Lower leg skin (tissue), 4 donors: Measurements from ENCODE around the gene SLC25A30. TPM values are rescaled to one million over a fixed set of nuclear protein-coding genes. Genes with fewer than 3 reads are reported as not detected.

Source experiments
- DNase-seq, 2 donors: peaks; one replicate each; pipeline ENCODE4 v3.0.0-alpha.2; 2019; ENCODE audit warnings: low spot score in 2 of 2
- H3K4me3 ChIP-seq: fragments of 200-600 bp; sonication (generic); 2 replicates; pipeline ENCODE4 v1.5.1; 2017; ENCODE audit warnings: mild to moderate bottlenecking, low read depth; ENCODE audit not compliant: poor library complexity, severe bottlenecking
- POLR2A ChIP-seq, 2 donors: fragments of 450-650 bp; IDR thresholded peaks; one replicate each; pipeline ENCODE4 v1.6.1; 2016 to 2017; ENCODE audit warnings: antibody characterized with exemption in 2 of 2, mild to moderate bottlenecking in 1 of 2, moderate library complexity in 1 of 2
- WGBS, 2 donors: methylation state at CpG; one replicate each; pipeline ENCODE4 v1.1.5; 2018; 5-methylcytosine and 5-hydroxymethylcytosine counted together
- intact Hi-C: fragments of 100-400 bp; cut with DNase I; formaldehyde crosslinking; loops from one replicate; pipeline ENCODE4 v1.15.0; 2023; ENCODE audit warnings: low total_unique reads
- total RNA-seq, 4 donors: library from RNA; depleted of rRNA; stranded (reverse); fragments of >200 nt; gene quantifications; one replicate each; pipeline ENCODE4 v1.1.0, GENCODE V29; 2016
- TF ChIP-seq, protein P1 (sequence below), 3 donors: fragments of 450-650 bp; IDR thresholded peaks; one replicate each; pipeline ENCODE4 v1.5.1; 2016; ENCODE audit warnings: antibody characterized with exemption in 3 of 3, mild to moderate bottlenecking in 3 of 3, moderate library complexity in 2 of 3

The SLC25A30 gene
- total RNA-seq, 4 donors from 2014 or later: 8.0 to 23.3 (median 20.4) TPM

DNA sequence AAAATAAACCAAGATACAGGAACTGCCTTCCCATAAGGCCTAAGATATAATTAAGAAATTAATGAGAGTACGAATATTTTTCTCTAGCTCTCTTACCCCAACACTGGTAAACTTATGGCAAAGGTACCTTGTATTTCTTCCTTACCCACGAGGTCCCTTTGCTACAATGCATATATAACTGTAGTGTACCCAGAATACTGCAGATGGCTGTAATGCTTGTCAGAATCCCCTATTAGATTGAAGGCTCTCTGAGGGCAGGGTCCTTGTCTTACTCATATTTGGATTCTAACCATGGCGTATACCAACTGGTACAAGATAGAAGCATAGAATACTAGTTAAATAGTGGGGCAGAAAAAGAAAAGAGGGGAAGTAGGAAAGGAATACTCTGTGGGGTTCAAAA is 15.1 kb downstream of the SLC25A30 start:
- no peak for DNase-seq
- TF ChIP-seq, protein P1, sequence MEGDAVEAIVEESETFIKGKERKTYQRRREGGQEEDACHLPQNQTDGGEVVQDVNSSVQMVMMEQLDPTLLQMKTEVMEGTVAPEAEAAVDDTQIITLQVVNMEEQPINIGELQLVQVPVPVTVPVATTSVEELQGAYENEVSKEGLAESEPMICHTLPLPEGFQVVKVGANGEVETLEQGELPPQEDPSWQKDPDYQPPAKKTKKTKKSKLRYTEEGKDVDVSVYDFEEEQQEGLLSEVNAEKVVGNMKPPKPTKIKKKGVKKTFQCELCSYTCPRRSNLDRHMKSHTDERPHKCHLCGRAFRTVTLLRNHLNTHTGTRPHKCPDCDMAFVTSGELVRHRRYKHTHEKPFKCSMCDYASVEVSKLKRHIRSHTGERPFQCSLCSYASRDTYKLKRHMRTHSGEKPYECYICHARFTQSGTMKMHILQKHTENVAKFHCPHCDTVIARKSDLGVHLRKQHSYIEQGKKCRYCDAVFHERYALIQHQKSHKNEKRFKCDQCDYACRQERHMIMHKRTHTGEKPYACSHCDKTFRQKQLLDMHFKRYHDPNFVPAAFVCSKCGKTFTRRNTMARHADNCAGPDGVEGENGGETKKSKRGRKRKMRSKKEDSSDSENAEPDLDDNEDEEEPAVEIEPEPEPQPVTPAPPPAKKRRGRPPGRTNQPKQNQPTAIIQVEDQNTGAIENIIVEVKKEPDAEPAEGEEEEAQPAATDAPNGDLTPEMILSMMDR (IDR thresholded peaks at IDR 0.05): no peak
- no peak for TF ChIP-seq POLR2A (IDR thresholded peaks at IDR 0.05)
- 95 to 96% methylated on average over 3 of the region's 3 CpGs for WGBS, 2 donors
- no peak overlapping the region for H3K4me3 ChIP-seq
- intact Hi-C loops: no loop called here

DNA sequence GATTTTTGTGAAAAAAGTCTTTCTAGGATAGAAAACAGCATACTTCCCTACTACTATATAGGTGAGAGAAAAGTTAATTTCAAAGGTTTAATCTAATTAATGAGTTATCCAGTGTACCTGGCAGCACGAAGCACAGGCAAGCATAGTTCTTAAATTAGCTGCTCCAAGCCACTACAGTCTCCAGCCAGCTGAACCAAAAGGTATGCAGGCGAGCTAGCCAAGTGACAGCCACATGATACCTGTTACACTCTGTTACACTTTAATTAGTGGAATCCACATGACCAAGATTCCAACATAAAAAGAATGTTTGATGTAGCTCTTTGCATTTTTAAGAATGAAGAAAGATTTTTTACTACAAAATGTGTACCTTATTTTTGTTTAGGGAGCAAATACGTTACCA is 15.5 kb downstream of the SLC25A30 start:
- TF ChIP-seq, protein P1 (IDR thresholded peaks at IDR 0.05): no peak
- TF ChIP-seq POLR2A (IDR thresholded peaks at IDR 0.05): no peak
- no peak overlapping the region for H3K4me3 ChIP-seq
- 82 to 85% methylated on average over 3 of the region's 3 CpGs for WGBS, 2 donors
- DNase-seq: no peak
- intact Hi-C loops: no loop called here

DNA sequence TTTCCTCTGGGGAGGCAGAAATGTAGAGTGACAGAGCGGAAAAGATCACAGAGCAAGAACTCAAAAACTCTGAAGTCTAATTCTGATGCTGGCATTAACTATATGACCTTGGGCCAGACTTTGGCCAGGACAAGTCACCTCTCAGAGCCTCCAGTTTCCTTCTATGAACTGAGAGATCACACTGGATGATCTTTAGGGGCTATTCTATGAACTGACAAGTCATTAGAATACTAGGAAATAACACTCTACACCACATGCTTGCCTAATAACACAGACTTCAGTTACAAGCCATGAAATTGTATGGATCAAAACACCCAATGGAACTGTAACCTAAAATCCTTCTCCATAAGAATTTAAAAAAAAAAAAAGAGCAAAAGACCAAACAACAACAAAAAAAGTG is 16.9 kb downstream of the SLC25A30 start:
- TF ChIP-seq, protein P1 (IDR thresholded peaks at IDR 0.05): no peak

DNA sequence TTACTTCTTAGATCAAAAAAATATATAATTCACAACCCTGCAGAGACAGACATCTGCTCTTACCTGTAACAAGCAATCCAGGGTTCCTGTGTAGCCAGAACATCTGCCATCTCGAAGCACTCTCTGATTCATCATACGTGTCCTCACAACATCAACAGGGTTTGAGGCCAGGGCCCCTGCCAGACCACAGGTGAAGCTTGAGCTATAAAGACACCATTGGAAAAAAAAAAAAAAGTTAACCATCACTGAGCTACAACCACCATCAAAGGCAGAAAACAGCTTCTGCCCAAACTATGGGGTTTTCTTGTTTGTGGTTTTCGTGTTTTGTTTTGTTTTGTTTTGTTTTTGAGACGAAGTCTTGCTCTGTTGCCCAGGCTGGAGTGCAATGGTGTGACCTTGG is 19.3 kb downstream of the SLC25A30 start:
- intact Hi-C loops: no loop called here
- H3K4me3 ChIP-seq: no peak overlapping the region
- no peak for DNase-seq
- TF ChIP-seq, protein P1 (IDR thresholded peaks at IDR 0.05): no peak
- TF ChIP-seq POLR2A (IDR thresholded peaks at IDR 0.05): no peak
- WGBS, 2 donors: 80 to 87% methylated on average over 4 of the region's 4 CpGs

More for the DNA sequence above, 16.9 kb downstream of the SLC25A30 start:
- 98 to 100% methylated on average over 1 of the region's 1 CpG for WGBS, 2 donors
- intact Hi-C loops: no loop called here
- H3K4me3 ChIP-seq: no peak overlapping the region
- DNase-seq: no peak

DNA sequence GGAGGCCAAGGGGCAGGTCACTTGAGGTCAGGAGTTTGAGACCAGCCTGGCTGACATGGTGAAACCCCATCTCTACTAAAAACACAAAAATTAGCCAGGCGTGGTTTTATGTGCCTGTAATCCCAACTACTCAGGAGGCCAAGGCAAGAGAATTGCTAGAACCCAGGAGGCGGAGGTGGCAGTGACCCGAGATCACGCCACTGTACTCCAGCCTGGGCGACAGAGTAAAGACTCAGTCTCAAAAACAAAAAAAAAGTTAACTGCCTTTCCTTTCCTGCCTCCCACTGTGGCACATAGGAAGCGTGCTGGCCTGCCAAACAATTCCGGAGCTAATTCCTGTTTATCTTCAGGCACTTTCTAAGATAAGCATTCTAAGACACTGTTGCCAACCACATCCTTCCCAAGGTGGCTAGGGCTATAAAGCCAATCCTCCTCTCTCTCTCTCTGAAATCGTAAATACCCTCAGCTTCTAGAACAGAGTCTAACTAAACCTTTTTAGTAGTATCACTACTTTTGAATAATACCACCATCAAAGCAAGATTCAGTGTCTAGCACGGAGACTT is 21.6 kb downstream of the SLC25A30 start:
- TF ChIP-seq POLR2A (IDR thresholded peaks at IDR 0.05): no peak
- TF ChIP-seq, protein P1 (IDR thresholded peaks at IDR 0.05): no peak
- no peak overlapping the region for H3K4me3 ChIP-seq
- 68% methylated on average over 9 of the region's 9 CpGs for WGBS, 2 donors
- DNase-seq: no peak
- intact Hi-C loops: no loop called here

DNA sequence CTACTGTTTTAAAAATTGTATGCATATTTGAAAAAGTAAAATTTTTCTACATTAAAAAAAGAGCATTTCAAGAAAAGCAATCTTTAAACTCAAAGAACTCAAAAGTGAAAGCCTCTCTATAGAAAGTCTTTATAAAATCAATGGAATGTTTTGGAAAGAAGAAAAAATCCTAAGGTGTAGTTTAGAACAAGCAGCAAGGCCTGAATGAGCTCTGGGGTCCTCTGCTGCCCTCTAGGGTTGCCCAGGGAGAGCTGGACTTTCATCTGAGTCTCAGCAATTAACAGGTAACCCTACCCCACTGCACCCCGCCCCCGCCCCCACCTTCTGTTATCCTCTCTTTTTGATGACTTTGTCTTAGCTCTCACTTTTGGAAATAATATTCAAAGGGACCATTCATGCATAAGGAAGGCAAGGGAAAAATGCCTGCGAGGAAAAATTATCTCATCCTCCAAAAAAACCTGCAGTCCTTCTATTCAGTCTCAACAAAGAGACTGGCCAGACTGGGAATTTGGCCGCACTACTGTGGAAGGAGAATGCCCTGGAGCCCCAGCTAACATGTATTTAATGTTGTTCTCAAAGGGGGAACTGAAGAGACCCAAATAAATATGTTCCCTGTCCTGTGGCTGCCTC is 24.1 kb downstream of the SLC25A30 start:
- TF ChIP-seq, protein P1 (IDR thresholded peaks at IDR 0.05): no peak
- TF ChIP-seq POLR2A (IDR thresholded peaks at IDR 0.05): no peak
- H3K4me3 ChIP-seq: no peak overlapping the region
- WGBS, 2 donors: 43 to 52% methylated on average over 4 of the region's 4 CpGs
- intact Hi-C loops: no loop called here
- no peak for DNase-seq
